HL-60/S4 (cell line): ENCODE measurements around the gene ULBP3.

ENCODE experiments used
- in situ Hi-C: fragments of 300-500 bp; cut with MboI; formaldehyde crosslinking; loops from 2 replicates; pipeline ENCODE4 v1.14.3; 2022; ENCODE audit warnings: low sequenced_read_pairs

Gene ULBP3

GRCh38 chr6:150078788-150079187, 9.9 kb upstream of the ULBP3 start:
- in situ Hi-C loops: loop anchor here (10.0 kb wide), 1 partner anchor 256 kb away; no protein-coding TSS in a partner anchor

- in situ Hi-C loops: loop anchor here (10.0 kb wide), 1 partner anchor 258 kb away; no protein-coding TSS in a partner anchor
These were observed 7.4 kb upstream of the ULBP3 start for GRCh38 chr6:150076196-150076893.

- in situ Hi-C loops: loop anchor here (10.0 kb wide), 1 partner anchor 260 kb away; no protein-coding TSS in a partner anchor
These were observed 6.1 kb upstream of the ULBP3 start for GRCh38 chr6:150075034-150075421.

- in situ Hi-C loops: loop anchor here (10.0 to 25.0 kb wide), 2 partner anchors 260 to 738 kb away; no protein-coding TSS in a partner anchor
These were observed 5.6 kb upstream of the ULBP3 start for GRCh38 chr6:150074396-150075033.

GRCh38 chr6:150072201-150072600, 3.3 kb upstream of the ULBP3 start:
- in situ Hi-C loops: loop anchor here (10.0 to 25.0 kb wide), 2 partner anchors 263 to 740 kb away; no protein-coding TSS in a partner anchor

- in situ Hi-C loops: loop anchor here (10.0 to 25.0 kb wide), 2 partner anchors 264 to 742 kb away; no protein-coding TSS in a partner anchor
These were observed 1.4 kb upstream of the ULBP3 start for GRCh38 chr6:150070236-150070818.

GRCh38 chr6:150069706-150070105, 785 bp upstream of the ULBP3 start:
- in situ Hi-C loops: loop anchor here (10.0 to 25.0 kb wide), 2 partner anchors 265 to 743 kb away; no protein-coding TSS in a partner anchor

- in situ Hi-C loops: loop anchor here (25.0 kb wide), 1 partner anchor 744 kb away; no protein-coding TSS in a partner anchor
These were observed 770 bp downstream of the ULBP3 start for GRCh38 chr6:150068151-150068550.

- in situ Hi-C loops: loop anchor here (25.0 kb wide), 1 partner anchor 747 kb away; no protein-coding TSS in a partner anchor
These were observed 3.8 kb downstream of the ULBP3 start for GRCh38 chr6:150065083-150065482.

- in situ Hi-C loops: loop anchor here (25.0 kb wide), 1 partner anchor 749 kb away; no protein-coding TSS in a partner anchor
These were observed 5.3 kb downstream of the ULBP3 start for GRCh38 chr6:150063640-150064039.

GRCh38 chr6:150059973-150060372, 8.9 kb downstream of the ULBP3 start:
- in situ Hi-C loops: loop anchor here (25.0 kb wide), 1 partner anchor 752 kb away; no protein-coding TSS in a partner anchor

GRCh38 chr6:150058986-150059385, 9.9 kb downstream of the ULBP3 start:
- in situ Hi-C loops: loop anchor here (25.0 kb wide), 1 partner anchor 753 kb away; no protein-coding TSS in a partner anchor

GRCh38 chr6:150058231-150058792, 10.6 kb downstream of the ULBP3 start:
- in situ Hi-C loops: loop anchor here (25.0 kb wide), 1 partner anchor 754 kb away; no protein-coding TSS in a partner anchor

GRCh38 chr6:150057501-150057951, 11.4 kb downstream of the ULBP3 start:
- in situ Hi-C loops: loop anchor here (25.0 kb wide), 1 partner anchor 755 kb away; no protein-coding TSS in a partner anchor

- in situ Hi-C loops: loop anchor here (25.0 kb wide), 1 partner anchor 755 kb away; no protein-coding TSS in a partner anchor
These were observed 12.0 kb downstream of the ULBP3 start for GRCh38 chr6:150056916-150057315.

- in situ Hi-C loops: loop anchor here (25.0 kb wide), 1 partner anchor 756 kb away; no protein-coding TSS in a partner anchor
These were observed 12.8 kb downstream of the ULBP3 start for GRCh38 chr6:150056156-150056555.

- in situ Hi-C loops: loop anchor here (25.0 kb wide), 1 partner anchor 757 kb away; no protein-coding TSS in a partner anchor
These were observed 13.8 kb downstream of the ULBP3 start for GRCh38 chr6:150055131-150055530.

GRCh38 chr6:150053450-150053849, 15.5 kb downstream of the ULBP3 start:
- in situ Hi-C loops: loop anchor here (25.0 kb wide), 1 partner anchor 759 kb away; no protein-coding TSS in a partner anchor

- in situ Hi-C loops: loop anchor here (25.0 kb wide), 1 partner anchor 761 kb away; no protein-coding TSS in a partner anchor
These were observed 18.1 kb downstream of the ULBP3 start for GRCh38 chr6:150050846-150051245.

GRCh38 chr6:150048099-150048498, 20.8 kb downstream of the ULBP3 start:
- in situ Hi-C loops: no loop called here
